ENCODE data around the gene TREML2.

Gene TREML2

DNA sequence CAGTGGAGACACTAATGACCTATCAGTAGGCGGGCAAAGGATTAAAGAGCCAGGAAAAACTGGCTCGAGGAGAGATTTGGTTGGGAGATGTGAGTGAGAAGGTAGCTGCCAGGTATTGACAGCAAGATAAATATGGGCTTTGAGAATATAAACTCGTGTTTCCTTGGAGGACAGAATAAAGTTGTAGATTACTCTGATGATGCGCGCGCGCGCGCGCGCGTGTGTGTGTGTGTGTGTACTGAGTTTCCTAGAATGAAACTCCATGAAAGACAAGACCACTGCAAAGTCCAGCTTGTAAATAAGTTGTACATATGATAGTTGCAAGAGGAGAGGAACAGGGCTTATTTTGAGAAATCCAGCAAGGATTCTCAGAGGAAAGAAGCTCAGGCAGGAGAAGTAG, 24.8 kb downstream of the TREML2 start:
- DNase-seq (ENCODE audit: low read depth), result no peak

GRCh38 chr6:41175084-41175483, 25.9 kb downstream of the TREML2 start:
- no peak for DNase-seq (ENCODE audit: low read depth)

DNA sequence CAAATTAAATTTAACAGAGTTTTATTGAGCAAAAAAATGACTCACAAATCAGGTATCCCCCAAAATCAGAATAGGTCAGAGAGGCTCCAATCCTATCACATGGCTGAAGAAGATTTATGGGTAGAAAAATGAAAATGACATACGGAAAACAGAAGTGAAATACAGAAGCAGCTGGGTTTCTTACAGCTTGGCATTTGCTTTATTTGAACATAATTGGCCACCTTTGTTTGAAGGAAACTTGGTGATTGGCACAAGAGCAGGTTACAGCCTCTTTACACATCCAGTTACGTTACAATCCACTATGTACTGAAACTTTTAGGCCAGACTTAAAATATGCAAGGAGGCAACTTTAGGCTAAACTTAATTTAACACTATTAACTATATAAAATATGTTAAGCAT, 26.3 kb downstream of the TREML2 start:
- no peak for DNase-seq (ENCODE audit: low read depth)

GRCh38 chr6:41171908-41172307, 29.0 kb downstream of the TREML2 start:
- DNase-seq (ENCODE audit: low read depth), result no peak

DNA sequence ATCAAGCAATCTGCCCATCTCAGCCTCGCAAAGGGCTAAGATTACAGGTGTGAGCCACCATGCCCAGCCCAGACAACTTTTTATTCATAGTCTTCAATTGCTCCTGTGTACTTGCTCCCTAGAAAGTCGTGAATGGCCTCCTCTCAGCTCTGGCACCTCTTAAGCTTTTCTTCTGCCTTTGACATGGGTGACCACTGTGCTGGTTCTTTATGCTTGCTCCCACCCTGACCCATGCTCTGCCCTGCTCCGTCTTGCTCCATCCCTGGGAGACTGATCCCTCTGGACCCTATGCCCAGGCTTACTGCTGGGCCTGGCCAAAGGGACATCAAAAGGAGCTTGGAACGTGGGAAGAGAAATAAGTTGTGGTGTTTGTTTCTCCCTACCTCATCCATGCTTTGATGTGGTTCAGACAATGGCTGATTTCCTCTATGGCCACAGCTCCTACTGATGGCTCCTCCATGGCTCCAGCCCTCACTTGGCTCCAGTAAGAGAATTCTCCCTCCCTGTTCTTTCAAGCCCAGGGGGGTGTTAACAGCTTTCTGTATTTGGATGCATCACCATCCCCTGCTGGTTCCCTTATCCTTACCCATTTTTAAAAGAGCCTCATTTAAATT, 30.3 kb downstream of the TREML2 start:
- no peak for DNase-seq (ENCODE audit: low read depth)

DNA sequence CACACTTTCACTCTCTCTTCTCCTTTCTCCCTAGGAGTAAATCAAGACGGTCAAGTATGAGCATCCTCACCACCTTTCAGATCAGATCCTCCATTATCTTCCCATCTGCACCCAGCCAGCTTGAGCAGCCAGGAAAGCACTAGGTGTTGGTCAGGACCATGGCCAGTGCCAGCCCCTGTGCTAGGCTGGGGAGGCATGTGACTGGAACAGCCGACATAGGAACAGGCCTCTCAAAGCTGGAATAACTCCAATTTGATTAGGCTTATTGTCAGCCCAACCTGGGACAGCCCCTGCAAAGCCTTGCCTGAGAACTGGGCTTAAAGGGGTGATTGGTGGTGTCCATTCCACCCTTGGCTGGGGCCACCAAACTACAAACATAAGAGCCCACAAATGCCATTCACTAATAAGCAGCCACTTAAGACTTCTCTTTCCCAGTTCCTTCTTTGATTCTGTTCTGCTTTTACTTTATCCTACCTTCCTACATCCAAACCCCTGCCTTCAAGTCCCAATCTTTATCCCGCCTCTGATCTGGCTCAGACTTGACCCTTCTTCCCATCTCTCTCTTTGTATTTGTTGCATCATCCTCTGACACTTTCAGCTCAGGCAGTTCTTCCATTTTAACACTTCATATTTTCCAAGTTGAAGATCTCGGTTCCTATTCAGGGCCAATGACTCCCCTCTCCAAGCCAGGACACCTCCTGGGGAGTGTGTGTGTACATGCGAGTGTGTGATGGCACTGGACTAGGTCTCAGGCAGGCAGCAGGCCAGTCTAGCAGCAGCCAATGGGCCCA, 33.6 kb downstream of the TREML2 start:
- no peak for DNase-seq (ENCODE audit: low read depth)

- no peak for DNase-seq (ENCODE audit: low read depth)
These were observed 36.3 kb downstream of the TREML2 start for GRCh38 chr6:41164551-41165120.

- no peak for DNase-seq (ENCODE audit: low read depth)
These were observed 37.6 kb downstream of the TREML2 start for GRCh38 chr6:41163419-41163717.

DNA sequence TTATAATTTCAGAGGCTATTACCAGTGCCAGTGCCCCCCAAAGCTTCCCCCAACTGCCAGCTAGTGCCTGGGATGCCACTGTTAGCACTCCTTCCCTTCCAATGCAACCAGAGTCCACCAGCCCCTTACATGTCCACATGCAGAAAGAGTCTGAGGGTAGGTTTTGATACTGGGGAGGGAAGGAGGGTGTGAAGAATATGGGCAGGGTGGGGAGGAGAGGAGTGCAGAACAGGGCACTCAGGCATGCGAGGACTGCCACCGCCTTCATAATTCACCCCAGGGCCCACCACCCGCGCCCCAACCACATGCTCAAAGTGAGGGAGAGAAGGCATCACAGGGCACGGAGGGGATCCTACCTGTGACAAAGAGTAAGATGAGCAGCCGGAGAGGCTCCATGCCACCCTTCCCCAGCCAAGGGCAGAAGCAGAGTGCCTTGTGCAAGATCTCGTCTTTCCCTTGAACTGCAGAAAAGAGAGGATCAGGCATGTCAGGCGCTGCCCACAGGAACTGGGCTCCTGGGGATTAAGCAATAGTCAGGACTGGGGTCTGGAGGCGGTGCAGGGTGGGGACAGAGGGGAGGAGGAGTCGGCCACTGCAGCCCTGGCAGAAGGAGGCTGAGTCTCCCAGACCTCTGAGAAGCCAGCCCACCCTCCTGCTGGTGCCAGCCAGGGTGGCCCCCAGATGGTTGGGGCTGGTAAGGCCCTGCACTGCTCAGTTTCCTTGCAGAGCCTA, 38.1 kb downstream of the TREML2 start, which contains the start of gene TREM2:
TSS of gene TREM2 (minus strand) at position 430 of the 732 bp plus-strand sequence. CDS start at position 396, 34 bp downstream.
- no peak for DNase-seq (ENCODE audit: low read depth)

DNA sequence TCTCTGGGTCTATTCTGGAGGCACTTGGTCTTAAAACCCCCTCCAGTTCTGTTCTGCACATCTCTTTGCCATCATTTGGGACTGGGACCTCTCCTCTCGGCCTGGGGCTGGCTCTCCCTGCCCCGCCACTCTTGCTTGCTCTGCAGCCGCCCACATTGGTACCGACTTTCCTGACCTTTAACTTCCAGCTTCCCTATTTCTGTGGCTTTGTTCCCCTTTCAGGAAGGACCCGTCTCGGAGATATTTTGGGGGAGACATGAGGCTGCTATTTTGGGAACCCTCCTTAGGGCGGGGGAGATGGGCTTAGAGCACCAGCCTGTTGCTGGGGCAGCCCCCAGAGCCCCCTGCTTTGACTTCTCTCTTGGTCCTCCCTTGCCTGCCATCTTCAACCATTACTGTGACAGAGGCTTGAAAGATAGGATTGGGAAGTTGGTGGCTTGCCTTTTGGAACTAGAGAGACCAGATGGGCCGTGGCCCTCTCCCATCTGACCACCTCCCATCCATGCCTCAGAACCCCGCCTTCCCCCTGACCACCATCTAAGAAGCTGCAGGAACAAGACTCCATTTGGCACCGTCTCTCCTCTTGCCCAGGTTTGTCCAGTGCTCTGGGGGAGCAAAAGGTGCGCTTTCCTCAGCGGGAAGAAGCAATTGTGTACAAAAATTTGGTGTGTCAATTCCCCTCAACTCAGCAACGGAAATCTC, 38.9 kb downstream of the TREML2 start:
- no peak for DNase-seq (ENCODE audit: low read depth)

DNA sequence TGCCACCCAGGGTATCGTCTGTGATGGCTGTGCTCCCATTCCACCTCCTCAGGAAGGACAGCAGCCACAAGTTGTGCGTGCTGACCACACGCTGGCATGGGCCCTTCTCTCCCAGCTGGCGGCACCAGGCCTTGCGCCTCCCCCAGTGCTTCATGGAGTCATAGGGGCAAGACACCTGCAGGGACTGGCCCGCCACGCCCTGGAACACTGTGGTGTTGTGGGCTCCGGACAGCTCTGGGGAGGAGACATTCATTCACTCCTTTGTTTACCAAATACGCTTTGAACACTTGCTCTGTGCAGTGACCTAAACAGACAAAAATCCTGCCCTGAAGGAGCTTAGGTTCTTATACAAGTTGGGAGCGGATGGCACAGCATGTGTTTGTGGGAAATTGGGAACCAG, 39.6 kb downstream of the TREML2 start:
- no peak for DNase-seq (ENCODE audit: low read depth)

GRCh38 chr6:41160933-41161332, 40.0 kb downstream of the TREML2 start:
- DNase-seq (ENCODE audit: low read depth), result no peak

GRCh38 chr6:41159415-41160082, 41.4 kb downstream of the TREML2 start:
- no peak for DNase-seq (ENCODE audit: low read depth)

DNA sequence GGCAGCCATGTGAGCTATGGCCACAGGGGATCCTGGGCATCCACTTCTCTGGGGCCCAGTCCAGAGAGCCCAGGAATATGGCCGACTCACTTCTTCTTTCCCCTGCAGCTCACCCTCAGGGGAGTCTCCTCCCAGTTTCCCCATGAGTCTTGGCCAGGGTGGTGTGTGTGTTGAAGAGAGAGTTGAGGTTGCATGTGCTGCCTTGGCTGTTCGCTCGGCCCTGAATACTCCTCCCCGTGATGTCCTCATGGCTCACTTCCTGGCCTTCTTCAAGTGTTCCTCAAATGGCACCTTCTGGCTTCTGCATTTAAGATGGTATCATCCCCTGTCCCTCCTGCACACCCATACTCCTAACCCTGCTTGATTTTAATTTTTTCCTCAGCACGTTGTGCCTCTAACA, 43.6 kb downstream of the TREML2 start:
- DNase-seq (ENCODE audit: low read depth), result no peak

DNA sequence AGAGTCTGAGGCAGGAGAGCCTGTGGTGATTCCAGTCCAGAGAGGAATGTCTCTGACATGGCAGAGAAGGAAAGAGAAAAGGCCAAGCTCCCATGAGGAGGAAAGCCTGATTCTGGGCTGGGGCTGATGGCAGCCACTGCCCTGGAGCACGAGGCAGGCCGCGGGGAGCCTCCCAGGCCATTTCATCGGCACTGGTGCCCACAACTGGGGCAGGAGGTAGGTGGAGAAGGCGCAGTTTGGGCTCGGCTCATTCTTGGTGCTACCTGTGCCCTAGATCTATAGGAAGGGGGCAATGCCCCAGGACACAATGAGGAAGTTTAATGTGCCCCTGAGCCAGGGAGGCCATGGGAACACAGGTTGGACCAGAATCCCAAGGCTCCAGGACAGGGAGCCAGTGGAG, 44.2 kb downstream of the TREML2 start:
- no peak for DNase-seq (ENCODE audit: low read depth)

DNA sequence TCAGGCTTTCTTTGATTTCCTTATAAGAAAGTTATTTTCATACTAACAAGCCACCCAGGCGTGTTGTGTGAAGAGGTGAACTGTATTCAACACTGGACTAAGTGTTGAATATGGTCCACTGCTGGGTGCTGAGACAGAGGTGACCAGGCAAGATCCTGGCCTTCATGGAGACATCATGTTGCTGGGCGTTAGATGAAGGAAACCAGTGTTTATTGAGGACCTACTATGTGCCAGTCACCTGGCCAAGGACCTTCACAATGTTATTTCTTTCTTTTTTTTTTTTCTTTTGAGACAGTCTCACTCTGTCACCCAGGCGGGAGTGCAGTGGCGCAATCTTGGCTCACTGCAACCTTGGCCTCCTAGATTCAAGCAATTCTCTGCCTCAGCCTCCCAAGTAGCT, 44.9 kb downstream of the TREML2 start:
- DNase-seq (ENCODE audit: low read depth), result no peak

- no peak for DNase-seq (ENCODE audit: low read depth)
These were observed 45.7 kb downstream of the TREML2 start for GRCh38 chr6:41155132-41155805.

DNA sequence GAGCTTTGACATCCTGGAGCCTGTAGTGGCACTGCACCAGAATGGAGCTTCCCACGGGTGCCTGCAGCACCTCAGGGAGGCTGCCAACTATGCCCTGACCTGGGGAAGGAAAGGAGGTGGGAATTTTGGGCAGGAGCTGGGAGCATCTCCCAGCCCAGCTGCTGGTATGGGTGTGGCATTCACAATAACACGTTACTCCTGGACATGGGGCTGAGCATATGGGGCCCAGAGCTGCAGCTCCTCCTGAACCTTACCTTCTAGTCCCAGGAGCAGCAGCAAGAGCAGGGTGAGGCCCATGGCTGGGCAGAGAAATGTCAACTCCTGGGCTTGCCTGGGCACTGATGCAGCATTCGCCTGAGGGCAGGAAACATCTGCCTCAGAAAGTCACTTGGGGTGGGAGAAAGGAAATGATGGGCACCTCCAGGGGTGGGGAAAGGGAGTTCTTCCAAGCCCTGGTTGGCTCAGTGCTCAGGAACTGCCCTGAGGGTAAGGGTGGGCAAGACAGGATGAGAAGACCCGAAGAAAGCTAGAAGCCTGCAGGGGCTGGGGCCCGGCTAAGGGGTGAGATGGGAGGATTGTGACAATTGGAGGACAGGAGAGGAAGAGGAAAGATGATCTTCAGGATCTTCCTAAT, 46.8 kb downstream of the TREML2 start, which contains the start of gene TREML1:
TSS of gene TREML1 (minus strand) at position 356 of the 634 bp plus-strand sequence. CDS start at position 297, 59 bp downstream.
- no peak for DNase-seq (ENCODE audit: low read depth)

DNA sequence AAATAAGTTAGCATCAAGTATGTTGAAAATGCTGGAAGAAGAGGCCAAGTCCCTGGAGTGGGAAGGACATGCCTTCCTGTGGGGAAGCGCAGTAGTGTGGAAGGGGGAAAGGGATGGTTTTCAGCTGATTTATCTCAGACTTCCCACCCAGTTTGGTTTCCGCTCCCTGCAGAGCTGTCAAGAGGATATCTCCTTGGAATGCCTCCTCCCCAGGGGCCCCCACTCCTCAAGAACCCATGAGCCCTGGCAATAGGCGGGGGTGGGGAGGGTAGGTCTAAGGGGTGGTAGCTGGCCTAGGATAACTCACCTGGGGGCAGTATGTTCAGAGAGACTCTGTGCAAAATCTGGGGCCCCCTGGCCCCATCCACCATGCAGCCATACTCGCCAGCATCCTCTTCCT, 47.5 kb downstream of the TREML2 start:
- DNase-seq (ENCODE audit: low read depth), result no peak

- DNase-seq (ENCODE audit: low read depth), result no peak
These were observed 50.3 kb downstream of the TREML2 start for GRCh38 chr6:41150671-41151070.
